Mammary epithelial cell (primary cell): ENCODE data around the gene SMIM27.

Experiments used
- CTCF ChIP-seq, 2 donors: IDR thresholded peaks in 1 of 2; conservative IDR thresholded peaks in 1 of 2; 2 replicates each; pipeline ENCODE4 v1.5.1; 2011 to 2012; ENCODE audit warnings: inconsistent platforms in 2 of 2, low read length in 2 of 2, mild to moderate bottlenecking in 2 of 2, control low read depth in 1 of 2, low read depth in 1 of 2; ENCODE audit not compliant: insufficient read depth in 1 of 2; ENCODE audit errors: extremely low read depth in 1 of 2
- EZH2 ChIP-seq: IDR thresholded peaks from 2 replicates; pipeline ENCODE4 v1.6.1; 2012; ENCODE audit warnings: low read length, inconsistent platforms, borderline replicate concordance

- TF ChIP-seq CTCF (conservative IDR thresholded peaks at IDR 0.05 in 1 of 2, IDR thresholded peaks at IDR 0.05 in 1 of 2; ENCODE audit: extremely low read depth in 1 of 2, insufficient read depth in 1 of 2, low read depth in 1 of 2, low read length in 2 of 2) (no peak), EZH2 (no peak)
Measured at GRCh38 chr9:32573821-32574220, 21.7 kb downstream of the SMIM27 start.
